Osteocyte (in vitro differentiated cells): Measurements from ENCODE around the gene AOPEP. TPM values are rescaled to one million over a fixed set of nuclear protein-coding genes. Genes with fewer than 3 reads are reported as not detected.

ENCODE experiments used
- DNase-seq: peaks from one replicate; pipeline ENCODE4 v3.0.0; 2021; ENCODE audit warnings: mixed read lengths; ENCODE audit not compliant: unreplicated experiment; ENCODE audit errors: extremely low spot score
- H3K27ac Mint-ChIP-seq: one replicate; pipeline ENCODE4 v1.8.0; 2021; ENCODE audit warnings: mild to moderate bottlenecking, mixed read lengths; ENCODE audit not compliant: unreplicated experiment
- H3K27me3 Mint-ChIP-seq: one replicate; pipeline ENCODE4 v1.8.0; 2021; ENCODE audit warnings: mixed read lengths; ENCODE audit not compliant: unreplicated experiment
- H3K36me3 Mint-ChIP-seq: one replicate; pipeline ENCODE4 v1.8.0; 2021; ENCODE audit warnings: mixed read lengths; ENCODE audit not compliant: unreplicated experiment
- H3K4me1 Mint-ChIP-seq: one replicate; pipeline ENCODE4 v1.8.0; 2021; ENCODE audit warnings: mixed read lengths; ENCODE audit not compliant: unreplicated experiment
- H3K4me3 Mint-ChIP-seq: one replicate; pipeline ENCODE4 v1.8.0; 2021; ENCODE audit warnings: mild to moderate bottlenecking, moderate library complexity, mixed read lengths; ENCODE audit not compliant: unreplicated experiment
- H3K9me3 Mint-ChIP-seq: one replicate; pipeline ENCODE4 v1.8.0; 2021; ENCODE audit warnings: mixed read lengths; ENCODE audit not compliant: unreplicated experiment
- CTCF ChIP-seq: fragments of 200-600 bp; sonication (generic); IDR thresholded peaks from 2 replicates; pipeline ENCODE4 v1.5.0; 2021; ENCODE audit warnings: antibody characterized with exemption, mild to moderate bottlenecking, moderate library complexity
- total RNA-seq: library from RNA; stranded (reverse); gene quantifications from 2 replicates; pipeline ENCODE4 v1.2.1, GENCODE V29; 2021

AOPEP gene
- total RNA-seq, 1 donor from 2014 or later: 108 TPM

- Mint-ChIP-seq H3K4me1 (peaks cover 5% of the 10 kb centered on the region), H3K36me3 (peaks cover 29% of the 10 kb centered on the region), H3K4me3 (no peak overlapping the region), H3K27me3 (no peaks in the 10 kb centered on the region), H3K27ac (no peak overlapping the region), H3K9me3 (peaks cover 21% of the 10 kb centered on the region)
- no peak for DNase-seq
- TF ChIP-seq CTCF: no peak
Measured at GRCh38 chr9:94837404-94837803, 110.9 kb downstream of the AOPEP start.

- Mint-ChIP-seq H3K27ac (no peak overlapping the region), H3K27me3 (no peaks in the 10 kb centered on the region), H3K4me1 (no peaks in the 10 kb centered on the region), H3K36me3 (peaks cover 24% of the 10 kb centered on the region), H3K9me3 (peaks cover 21% of the 10 kb centered on the region), H3K4me3 (no peak overlapping the region)
- TF ChIP-seq CTCF: no peak
- no peak for DNase-seq
Measured at GRCh38 chr9:94839398-94839797, 112.9 kb downstream of the AOPEP start.

GRCh38 chr9:94840738-94841137 is 114.2 kb downstream of the AOPEP start:
- TF ChIP-seq CTCF: no peak
- H3K27ac Mint-ChIP-seq: no peak overlapping the region
- H3K27me3 Mint-ChIP-seq: no peaks in the 10 kb centered on the region

GRCh38 chr9:94843134-94843533 is 116.6 kb downstream of the AOPEP start:
- no peak for DNase-seq
- Mint-ChIP-seq H3K9me3 (peaks cover 13% of the 10 kb centered on the region), H3K27ac (no peak overlapping the region), H3K36me3 (peaks cover 19% of the 10 kb centered on the region), H3K27me3 (no peaks in the 10 kb centered on the region), H3K4me1 (peaks cover 15% of the 10 kb centered on the region), H3K4me3 (no peak overlapping the region)
- no peak for TF ChIP-seq CTCF

More at GRCh38 chr9:94840738-94841137, 114.2 kb downstream of the AOPEP start:
- H3K4me3 Mint-ChIP-seq: no peak overlapping the region
- peaks cover 21% of the 10 kb centered on the region for H3K9me3 Mint-ChIP-seq
- DNase-seq: no peak
- peaks cover 24% of the 10 kb centered on the region for H3K36me3 Mint-ChIP-seq
- H3K4me1 Mint-ChIP-seq: no peaks in the 10 kb centered on the region

- Mint-ChIP-seq H3K4me1 (peaks cover 15% of the 10 kb centered on the region), H3K36me3 (peaks cover 3% of the 10 kb centered on the region), H3K27me3 (no peaks in the 10 kb centered on the region), H3K4me3 (no peak overlapping the region), H3K9me3 (no peaks in the 10 kb centered on the region), H3K27ac (no peak overlapping the region)
- DNase-seq: no peak
- TF ChIP-seq CTCF: no peak
Measured at GRCh38 chr9:94846739-94847138, 120.2 kb downstream of the AOPEP start.
